H9 (cell line): ENCODE measurements around the gene ANAPC2. TPM values are rescaled to one million over a fixed set of nuclear protein-coding genes. Genes with fewer than 3 reads are reported as not detected.

Experiments
- DNase-seq: peaks from one replicate; pipeline ENCODE4 v3.0.0-alpha.2; 2017
- H2AFZ ChIP-seq: one replicate; pipeline ENCODE4 v1.6.1; 2013; ENCODE audit warnings: mild to moderate bottlenecking, low read length, control low read depth, moderate library complexity
- H2AK5ac ChIP-seq: 2 replicates; pipeline ENCODE4 v1.6.1; 2013; ENCODE audit warnings: low read length, control low read depth, mixed read lengths; ENCODE audit not compliant: insufficient read length
- H2BK120ac ChIP-seq: one replicate; pipeline ENCODE4 v1.6.1; 2013; ENCODE audit warnings: low read depth, mild to moderate bottlenecking, low read length, control low read depth, inconsistent platforms; ENCODE audit not compliant: poor library complexity, severe bottlenecking
- H2BK12ac ChIP-seq: 2 replicates; pipeline ENCODE4 v1.6.1; 2013; ENCODE audit warnings: low read length, control low read depth, mixed read lengths, low read depth; ENCODE audit not compliant: insufficient read length
- H2BK15ac ChIP-seq: 2 replicates; pipeline ENCODE4 v1.6.1; 2013; ENCODE audit warnings: low read depth, low read length, control low read depth
- H2BK20ac ChIP-seq: one replicate; pipeline ENCODE4 v1.6.1; 2013; ENCODE audit warnings: low read depth, mild to moderate bottlenecking, low read length, control low read depth, inconsistent platforms; ENCODE audit not compliant: poor library complexity, severe bottlenecking
- H2BK5ac ChIP-seq: 2 replicates; pipeline ENCODE4 v1.6.1; 2013; ENCODE audit warnings: low read length, control low read depth, mixed read lengths; ENCODE audit not compliant: insufficient read length
- H3K14ac ChIP-seq: 2 replicates; pipeline ENCODE4 v1.6.1; 2013; ENCODE audit warnings: low read length, control low read depth; ENCODE audit not compliant: insufficient read depth
- H3K18ac ChIP-seq: 2 replicates; pipeline ENCODE4 v1.6.1; 2013; ENCODE audit warnings: low read depth, mild to moderate bottlenecking, mixed read lengths, low read length, control low read depth; ENCODE audit not compliant: insufficient read length
- H3K23ac ChIP-seq: 2 replicates; pipeline ENCODE4 v1.6.1; 2013; ENCODE audit warnings: low read length, control low read depth, mixed read lengths, low read depth; ENCODE audit not compliant: insufficient read length
- H3K23me2 ChIP-seq: 2 replicates; pipeline ENCODE4 v1.6.1; 2013; ENCODE audit warnings: low read depth, mild to moderate bottlenecking, mixed read lengths, low read length, control low read depth; ENCODE audit not compliant: insufficient read length, poor library complexity, severe bottlenecking
- H3K27ac ChIP-seq: 2 replicates; pipeline ENCODE4 v1.5.1; 2013; ENCODE audit warnings: low read length, control low read depth, mixed read lengths, low read depth; ENCODE audit not compliant: insufficient read length
- H3K27me3 ChIP-seq: 2 replicates; pipeline ENCODE4 v1.6.1; 2013; ENCODE audit warnings: low read length, control low read depth, inconsistent platforms; ENCODE audit not compliant: insufficient read depth
- H3K4ac ChIP-seq: 2 replicates; pipeline ENCODE4 v1.6.1; 2013; ENCODE audit warnings: low read depth, mild to moderate bottlenecking, control low read depth, inconsistent platforms, low read length, moderate library complexity
- H3K4me1 ChIP-seq: 2 replicates; pipeline ENCODE4 v1.6.1; 2013; ENCODE audit warnings: low read length, control low read depth, inconsistent platforms; ENCODE audit not compliant: insufficient read depth
- H3K4me2 ChIP-seq: 2 replicates; pipeline ENCODE4 v1.6.1; 2013; ENCODE audit warnings: low read length, control low read depth, mixed read lengths; ENCODE audit not compliant: insufficient read length, insufficient read depth
- H3K56ac ChIP-seq: 2 replicates; pipeline ENCODE4 v1.6.1; 2013; ENCODE audit warnings: low read depth, mild to moderate bottlenecking, mixed read lengths, low read length, control low read depth; ENCODE audit not compliant: insufficient read length
- H3K79me1 ChIP-seq: 2 replicates; pipeline ENCODE4 v1.6.1; 2013; ENCODE audit warnings: low read depth, mild to moderate bottlenecking, moderate library complexity, low read length, control low read depth, inconsistent platforms; ENCODE audit not compliant: insufficient read depth, poor library complexity, severe bottlenecking
- H3K79me2 ChIP-seq: 2 replicates; pipeline ENCODE4 v1.6.1; 2013; ENCODE audit warnings: low read length, control low read depth, inconsistent platforms; ENCODE audit not compliant: insufficient read depth
- H3K9ac ChIP-seq: 2 replicates; pipeline ENCODE4 v1.6.1; 2013; ENCODE audit warnings: low read length, control low read depth, mixed read lengths; ENCODE audit not compliant: insufficient read length; ENCODE audit errors: extremely low read depth
- H3K9me3 ChIP-seq: one replicate; pipeline ENCODE4 v1.6.1; 2013; ENCODE audit warnings: low read depth, low read length, inconsistent platforms; ENCODE audit not compliant: control insufficient read depth
- H3T11ph ChIP-seq: one replicate; pipeline ENCODE4 v1.6.1; 2013; ENCODE audit warnings: mild to moderate bottlenecking, low read length, control low read depth, inconsistent platforms
- H4K20me1 ChIP-seq: one replicate; pipeline ENCODE4 v1.6.1; 2013; ENCODE audit not compliant: control insufficient read depth, insufficient read length, insufficient read depth
- H4K5ac ChIP-seq: 2 replicates; pipeline ENCODE4 v1.6.1; 2013; ENCODE audit warnings: low read depth, mild to moderate bottlenecking, mixed read lengths, low read length, control low read depth; ENCODE audit not compliant: insufficient read length
- H4K8ac ChIP-seq: replicated peaks from 2 replicates; pipeline ENCODE4 v1.6.1; 2013; ENCODE audit warnings: low read length, control low read depth, mixed read lengths, low read depth; ENCODE audit not compliant: insufficient read length
- H4K91ac ChIP-seq: 2 replicates; pipeline ENCODE4 v1.6.1; 2013; ENCODE audit warnings: low read depth, mild to moderate bottlenecking, moderate library complexity, mixed read lengths, low read length, control low read depth; ENCODE audit not compliant: insufficient read length
- H3K27ac Mint-ChIP-seq, 3 experiments: 2 replicates in 2 of 3; 3 replicates in 1 of 3; pipeline ENCODE4 v1.8.0; 2020 to 2021; ENCODE audit warnings: mixed read lengths in 3 of 3, mild to moderate bottlenecking in 1 of 3, moderate library complexity in 1 of 3
- H3K27me3 Mint-ChIP-seq: 2 replicates; pipeline ENCODE4 v1.8.0; 2021; ENCODE audit warnings: low read depth, mild to moderate bottlenecking, moderate library complexity, mixed read lengths
- H3K36me3 Mint-ChIP-seq, 3 experiments: 2 replicates in 2 of 3; 3 replicates in 1 of 3; pipeline ENCODE4 v1.8.0; 2020 to 2021; ENCODE audit warnings: low read depth in 3 of 3, mixed read lengths in 3 of 3; ENCODE audit not compliant: insufficient read depth in 1 of 3
- H3K4me1 Mint-ChIP-seq, 2 experiments: 2 replicates each; pipeline ENCODE4 v1.8.0; 2020; ENCODE audit warnings: mixed read lengths in 2 of 2
- H3K4me3 Mint-ChIP-seq, 2 experiments: 2 replicates in 1 of 2; 3 replicates in 1 of 2; pipeline ENCODE4 v1.8.0; 2020 to 2021; ENCODE audit warnings: mild to moderate bottlenecking in 2 of 2, mixed read lengths in 2 of 2, moderate library complexity in 1 of 2
- H3K9me3 Mint-ChIP-seq, 2 experiments: 2 replicates in 1 of 2; 3 replicates in 1 of 2; pipeline ENCODE4 v1.8.0; 2020; ENCODE audit warnings: mild to moderate bottlenecking in 2 of 2, mixed read lengths in 2 of 2, moderate library complexity in 1 of 2
- CTCF ChIP-seq: fragments of 200-600 bp; sonication (generic); conservative IDR thresholded peaks from 3 replicates; pipeline ENCODE4 v1.8.0; 2021; ENCODE audit warnings: antibody characterized with exemption, mild to moderate bottlenecking
- WGBS: extraction: QIAGEN DNeasy Blood & Tissue Kit; methylation state at CpG from one replicate; pipeline ENCODE4 v1.1.7; 2013; ENCODE audit warnings: missing lambda C conversion rate, low lambda C conversion rate, mixed read lengths; ENCODE audit not compliant: insufficient read length; ENCODE audit errors: extremely low coverage; 5-methylcytosine and 5-hydroxymethylcytosine counted together
- total RNA-seq: library from RNA; stranded (reverse); gene quantifications from 2 replicates; pipeline ENCODE4 v1.2.1, GENCODE V29; 2021

The ANAPC2 gene
- total RNA-seq, 1 experiment from 2014 or later, result 54.8 TPM

- Histone ChIP-seq H3K79me1 (no peaks in the 10 kb centered on the region), H3K18ac (peak overlapping the region; percentile 69)
Measured at GRCh38 chr9:137223078-137223970, 35.0 kb upstream of the ANAPC2 start.

More at GRCh38 chr9:137223078-137223970, 35.0 kb upstream of the ANAPC2 start:
- Histone ChIP-seq H3K23ac (no peak overlapping the region), H3K9ac (peak overlapping the region; percentile 64), H3K27me3 (no peaks in the 10 kb centered on the region), H3K79me2 (no peaks in the 10 kb centered on the region), H2BK20ac (no peak overlapping the region), H3K4ac (no peak overlapping the region), H2BK12ac (no peak overlapping the region), H4K5ac (no peak overlapping the region), H4K8ac (no peak overlapping the region), H2BK5ac (no peak overlapping the region), H3K27ac (no peak overlapping the region), H3K4me1 (no peaks in the 10 kb centered on the region), H4K20me1 (no peaks in the 10 kb centered on the region), H3K14ac (peak overlapping the region; percentile 77), H2AK5ac (no peak overlapping the region), H3K9me3 (no peaks in the 10 kb centered on the region), H2BK120ac (no peak overlapping the region), H3K4me2 (peak overlapping the region; percentile 75), H4K91ac (no peak overlapping the region), H2AFZ (no peak overlapping the region), H3T11ph (no peak overlapping the region), H3K56ac (no peak overlapping the region), H2BK15ac (no peak overlapping the region), H3K23me2 (peaks cover 18% of the 10 kb centered on the region)
- Mint-ChIP-seq H3K4me3 (peak overlapping the region; percentile 66 to 83), H3K27me3 (no peaks in the 10 kb centered on the region; the same call in 1 of the 2 replicates), H3K27ac (no peak overlapping the region), H3K9me3 (no peaks in the 10 kb centered on the region), H3K4me1 (peaks cover 2 to 5% of the 10 kb centered on the region in 2 experiments), H3K36me3 (0 out of 7 replicates have a peak, but pooled peaks cover 0 to 2% (median 0%) of the 10 kb centered on the region in 3 experiments)
- peak; percentile 97 for DNase-seq
- TF ChIP-seq CTCF, result no peak
- WGBS, result no CpG with 5 or more reads among the region's 63 CpGs
